HuH-7 (cell line): ENCODE data around the gene SCN7A.
"Not testable (repeated sequence)": the region's sequence is repeated elsewhere in the genome, so short reads cannot be mapped to it uniquely, and the experiment has no call there.

Source experiments
- DNase-seq: peaks from one replicate; pipeline ENCODE4 v3.0.0; 2011; ENCODE audit warnings: low spot score

Gene SCN7A

GRCh38 chr2:166494140-166494624 is at the start of gene SCN7A:
Gene SCN7A, minus strand, starts transcription at chr2:166494249. Its CDS starts 16,553 bp downstream, at chr2:166477696.
- DNase-seq: peak; percentile 36

- peak; percentile 20 for DNase-seq
These were observed 45.5 kb upstream of the SCN7A start for GRCh38 chr2:166539340-166540162.

DNA sequence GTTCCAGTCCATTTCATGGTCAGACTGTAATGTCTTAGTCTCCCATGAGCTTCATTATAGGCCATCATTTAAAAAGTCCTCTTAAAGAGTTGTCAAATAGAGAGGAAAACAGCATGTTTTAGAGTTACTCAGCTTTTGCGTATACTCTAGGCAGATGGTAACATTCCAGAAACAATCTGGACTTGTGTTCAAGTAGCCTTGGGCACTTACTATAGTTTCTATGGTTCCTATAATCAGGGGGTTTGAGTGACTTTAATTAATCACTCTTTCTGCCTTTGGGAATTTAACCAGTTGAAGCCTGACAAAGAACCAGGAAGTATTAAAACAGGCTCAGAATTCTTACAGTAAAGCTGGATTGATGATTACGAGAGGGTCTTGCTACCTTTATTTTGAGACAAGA is 42.1 kb upstream of the SCN7A start:
- no peak for DNase-seq

GRCh38 chr2:166521155-166521554 is 27.1 kb upstream of the SCN7A start:
- DNase-seq: no peak

DNA sequence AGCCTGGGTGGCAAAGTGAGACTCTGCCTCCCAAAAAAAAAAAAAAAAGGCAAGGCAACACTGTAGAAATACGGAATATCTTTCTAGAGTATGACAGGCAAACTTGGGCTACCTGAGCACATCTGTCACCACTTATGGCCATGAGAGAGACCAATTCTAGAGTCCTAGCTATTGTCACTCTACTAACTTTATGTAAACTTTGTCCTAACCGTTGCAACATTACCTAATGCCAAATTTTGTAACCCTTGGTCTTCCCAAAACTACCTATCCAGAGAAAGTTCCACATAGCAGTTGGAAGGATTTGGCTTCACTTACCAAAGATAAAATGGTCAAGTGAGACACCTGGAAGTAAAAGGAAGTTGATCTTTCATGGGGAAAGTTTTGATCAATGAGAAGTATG is 26.6 kb upstream of the SCN7A start:
- no peak for DNase-seq

GRCh38 chr2:166519391-166519962 is 25.4 kb upstream of the SCN7A start:
- no peak for DNase-seq

DNA sequence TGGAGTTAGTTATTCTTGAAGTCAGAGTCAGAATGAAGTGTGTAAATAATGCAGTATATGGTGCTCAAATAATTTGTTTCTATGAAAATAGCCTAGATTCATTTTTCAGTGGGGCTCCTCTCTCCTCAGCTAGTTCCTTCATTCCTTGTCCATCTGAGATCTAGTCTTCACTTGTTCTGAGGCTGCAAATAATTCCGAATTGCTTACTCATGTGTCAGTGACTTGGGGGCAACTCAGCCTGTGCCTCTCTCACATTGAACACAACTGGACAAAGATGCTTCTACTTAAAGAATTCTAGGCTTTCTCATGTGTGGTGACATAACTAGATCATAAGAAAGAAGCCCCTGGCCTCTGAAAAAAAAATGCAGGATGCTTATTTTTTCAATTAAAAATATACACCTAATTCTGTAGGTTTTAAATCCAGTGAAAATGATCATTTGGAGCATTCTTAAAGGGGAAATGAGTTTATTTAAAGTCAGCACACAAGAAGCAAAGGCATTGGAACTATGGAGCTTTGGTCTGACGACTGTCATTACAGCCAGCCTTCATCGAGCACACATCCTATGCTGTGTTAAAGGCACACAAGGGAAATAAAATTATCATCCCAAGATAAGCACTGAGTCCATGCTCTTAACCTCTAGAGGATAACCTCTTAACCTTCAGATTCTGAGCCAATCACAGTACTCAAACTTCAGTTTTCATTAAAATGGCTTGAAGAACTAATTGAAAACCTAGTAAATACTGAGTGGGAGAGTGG is 24.8 kb upstream of the SCN7A start:
- DNase-seq: no peak

DNA sequence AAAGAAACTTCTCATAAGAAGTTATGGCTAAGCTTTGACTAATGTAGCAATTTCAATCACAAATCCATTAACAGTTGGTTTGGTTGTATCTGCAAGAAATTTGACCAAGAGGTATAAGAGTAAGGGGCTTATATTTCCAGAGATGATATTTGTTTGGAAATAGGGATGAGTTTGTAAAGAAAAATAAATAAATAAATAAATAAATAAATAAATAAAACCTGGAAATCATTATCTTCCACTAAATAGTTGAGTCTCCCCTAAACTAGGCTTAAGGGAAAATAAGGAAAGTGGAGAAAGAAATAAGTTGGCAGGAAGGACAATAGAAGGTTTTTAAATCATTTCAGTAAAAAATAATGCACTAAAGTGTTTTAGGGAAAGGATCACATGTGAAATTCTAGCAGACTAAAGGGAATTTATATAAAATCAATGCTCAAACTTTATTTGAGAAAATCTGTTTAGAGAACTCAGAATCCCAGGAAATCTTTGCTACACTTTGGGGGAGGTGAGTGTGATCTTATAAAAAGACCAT is 23.5 kb upstream of the SCN7A start:
- no peak for DNase-seq

GRCh38 chr2:166516712-166517303 is 22.8 kb upstream of the SCN7A start:
- no peak for DNase-seq

DNA sequence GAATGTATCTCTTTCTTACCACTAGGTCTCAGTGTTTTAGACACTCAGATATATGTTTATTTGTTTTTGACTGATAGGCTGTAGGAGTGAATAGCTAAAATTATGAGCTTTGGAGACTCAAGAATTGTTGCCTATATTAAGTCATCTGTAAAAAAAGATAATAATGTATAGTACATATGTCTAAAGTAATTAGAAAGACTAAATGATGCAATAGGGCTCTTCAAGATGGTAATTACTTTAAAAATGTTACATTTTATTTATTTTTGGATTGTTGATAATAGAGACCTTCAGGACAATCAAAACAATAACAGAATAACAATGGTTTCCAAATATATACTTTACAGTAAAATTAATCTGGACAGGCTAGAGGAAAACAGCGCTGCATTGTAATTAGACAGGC is 19.9 kb upstream of the SCN7A start:
- DNase-seq: no peak

DNA sequence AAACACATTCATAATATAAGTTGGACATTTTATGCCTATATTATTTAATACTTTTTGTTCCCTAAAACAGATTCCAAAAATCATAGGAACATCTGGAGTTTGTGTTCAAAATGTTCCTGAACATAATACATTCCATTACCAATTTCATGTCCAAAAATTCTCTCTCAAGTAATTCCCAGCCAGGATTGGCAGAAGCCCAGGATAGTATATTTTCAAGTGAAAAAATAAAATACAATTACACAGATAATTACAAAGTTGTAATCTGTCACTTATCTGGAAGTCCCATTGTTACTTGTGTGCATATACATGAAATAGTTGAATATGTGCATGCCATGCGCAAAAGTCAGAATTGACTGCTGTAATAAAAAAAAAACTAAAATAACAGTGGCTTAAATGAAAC is 5.2 kb upstream of the SCN7A start:
- DNase-seq: no peak

GRCh38 chr2:166491461-166491860 is 2.6 kb downstream of the SCN7A start:
- no peak for DNase-seq

DNA sequence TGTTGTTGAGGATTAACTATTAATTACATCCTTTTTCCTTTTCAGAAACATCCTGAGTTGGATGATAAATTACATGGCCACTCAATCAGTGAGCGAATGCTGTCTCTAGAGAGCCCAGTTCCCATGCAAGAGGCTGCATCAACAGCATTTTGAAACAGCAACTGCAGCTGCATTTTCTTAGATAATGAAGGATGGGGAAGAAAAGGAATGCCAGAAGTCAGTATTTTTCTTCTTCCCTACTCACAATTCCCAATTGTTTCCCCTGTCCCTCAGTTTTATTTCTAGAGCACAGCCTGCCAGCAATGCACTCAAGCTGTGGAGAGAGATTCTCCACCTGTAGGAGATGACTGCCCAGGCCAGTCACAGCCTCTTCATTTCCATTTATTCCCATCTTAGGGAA is 6.9 kb downstream of the SCN7A start:
- no peak for DNase-seq

DNA sequence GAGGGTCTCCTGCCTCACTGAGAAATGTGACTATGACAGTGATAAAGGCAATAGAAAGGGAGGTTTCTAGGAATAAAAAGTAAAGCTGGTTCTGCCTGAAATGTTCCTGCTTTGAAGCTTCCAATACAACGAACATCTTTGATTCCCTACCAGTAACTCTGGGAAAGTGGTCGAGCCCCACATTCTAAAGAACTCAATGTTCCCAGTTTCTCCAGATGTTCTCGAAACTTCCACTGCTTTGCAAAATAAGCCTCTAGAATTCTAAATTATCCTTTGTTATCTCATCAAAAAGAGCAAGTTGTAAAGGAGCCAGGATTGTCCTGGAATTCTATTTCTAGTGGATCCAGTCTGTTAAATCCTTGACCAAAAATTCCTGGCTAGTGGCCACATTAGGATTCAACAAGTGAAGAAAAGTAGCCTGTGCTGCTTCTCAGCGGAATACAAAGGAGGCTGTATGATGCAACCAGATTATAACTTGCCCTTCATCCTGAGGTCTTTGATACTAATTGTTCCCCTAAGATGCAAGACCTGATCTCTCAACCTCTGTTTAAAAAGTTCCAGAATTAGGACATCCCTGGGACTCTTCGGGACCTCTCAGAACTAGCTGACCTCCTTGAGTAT is 8.4 kb downstream of the SCN7A start:
- no peak for DNase-seq

GRCh38 chr2:166472332-166472731 is 21.7 kb downstream of the SCN7A start:
- DNase-seq: no peak

GRCh38 chr2:166468124-166469024 is 25.7 kb downstream of the SCN7A start:
- DNase-seq: no peak

GRCh38 chr2:166464187-166464586 is 29.9 kb downstream of the SCN7A start:
- DNase-seq: no peak

- no peak for DNase-seq
These were observed 30.4 kb downstream of the SCN7A start for GRCh38 chr2:166463640-166464039.

DNA sequence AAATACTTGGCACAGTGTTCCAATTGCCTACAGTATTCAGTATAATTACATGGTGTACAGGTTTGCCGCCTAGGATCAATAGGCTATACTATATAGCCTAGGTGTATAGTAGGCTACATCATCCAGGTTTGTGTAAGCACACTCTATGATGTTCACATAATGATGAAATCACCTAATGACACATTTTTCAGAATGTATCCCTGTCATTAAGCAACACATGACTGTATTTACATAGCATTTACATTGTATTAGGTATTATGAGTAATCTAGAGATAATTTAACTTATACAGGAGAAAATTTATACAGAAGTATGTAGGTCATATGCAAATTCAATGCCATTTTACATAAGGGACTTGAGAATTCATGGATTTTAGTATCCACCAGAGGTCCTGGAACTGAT is 35.4 kb downstream of the SCN7A start:
- DNase-seq: no peak

DNA sequence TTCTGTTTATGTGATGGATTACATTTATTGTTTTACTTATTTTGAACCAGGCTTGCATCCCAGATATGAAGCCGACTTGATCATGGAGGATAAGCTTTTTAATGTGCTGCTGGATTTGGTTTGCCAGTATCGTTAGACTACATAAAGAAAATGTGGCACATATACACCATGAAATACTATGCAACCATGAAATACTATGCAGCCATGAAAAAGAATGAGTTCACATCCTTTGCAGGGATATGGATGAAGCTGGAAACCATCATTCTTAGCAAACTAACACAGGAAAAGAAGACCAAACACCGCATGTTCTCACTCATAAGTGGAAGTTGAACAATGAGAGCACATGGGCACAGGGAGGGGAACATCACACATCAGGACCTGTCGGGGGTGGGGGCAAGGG is 38.2 kb downstream of the SCN7A start:
- not testable (repeated sequence) for DNase-seq
